Cerebellar nuclear complex (tissue), 1 donor: ENCODE data around the gene CFB.

Experiments used
- DNase-seq, 2 experiments: peaks; one replicate each; lab custom pipeline; 2025; lab: John Stamatoyannopoulos, UW

Gene CFB

DNA sequence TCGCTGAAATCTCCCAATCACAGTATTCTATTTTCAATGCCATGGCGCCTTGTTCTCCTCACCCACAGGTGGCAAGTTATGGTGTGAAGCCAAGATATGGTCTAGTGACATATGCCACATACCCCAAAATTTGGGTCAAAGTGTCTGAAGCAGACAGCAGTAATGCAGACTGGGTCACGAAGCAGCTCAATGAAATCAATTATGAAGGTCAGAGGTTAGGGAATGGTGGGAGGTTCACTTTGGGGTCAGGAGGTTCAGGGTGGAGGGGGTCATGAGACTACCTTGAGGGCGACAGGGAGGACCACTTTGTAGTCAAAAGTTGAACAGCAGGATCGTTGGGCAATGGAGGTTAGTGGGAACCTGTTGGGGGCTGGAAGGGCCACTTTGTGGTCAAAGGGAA lies 2.4 kb downstream of the CFB start:
- DNase-seq = no peak

DNA sequence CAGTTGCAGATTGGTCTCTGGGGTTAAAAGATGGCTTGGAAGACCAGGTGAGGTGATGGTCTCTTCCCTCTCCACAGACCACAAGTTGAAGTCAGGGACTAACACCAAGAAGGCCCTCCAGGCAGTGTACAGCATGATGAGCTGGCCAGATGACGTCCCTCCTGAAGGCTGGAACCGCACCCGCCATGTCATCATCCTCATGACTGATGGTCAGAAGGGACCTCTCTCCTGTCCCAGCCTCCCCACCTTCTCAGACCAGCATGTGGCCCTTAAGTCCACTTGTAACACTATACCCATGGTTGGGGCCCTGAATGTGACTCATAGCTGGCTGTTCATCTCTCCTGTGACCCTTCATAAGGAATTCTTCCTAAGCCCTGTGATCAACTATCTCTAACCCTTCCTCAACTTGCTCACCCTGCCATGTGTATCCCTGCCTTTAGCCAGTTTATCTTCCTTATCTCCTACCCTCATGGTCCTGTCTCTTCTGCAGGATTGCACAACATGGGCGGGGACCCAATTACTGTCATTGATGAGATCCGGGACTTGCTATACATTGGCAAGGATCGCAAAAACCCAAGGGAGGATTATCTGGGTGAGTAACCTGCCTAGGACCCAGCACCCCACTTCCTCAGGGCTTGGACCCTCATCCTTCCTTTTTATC lies 3.0 kb downstream of the CFB start:
- DNase-seq = no peak

DNA sequence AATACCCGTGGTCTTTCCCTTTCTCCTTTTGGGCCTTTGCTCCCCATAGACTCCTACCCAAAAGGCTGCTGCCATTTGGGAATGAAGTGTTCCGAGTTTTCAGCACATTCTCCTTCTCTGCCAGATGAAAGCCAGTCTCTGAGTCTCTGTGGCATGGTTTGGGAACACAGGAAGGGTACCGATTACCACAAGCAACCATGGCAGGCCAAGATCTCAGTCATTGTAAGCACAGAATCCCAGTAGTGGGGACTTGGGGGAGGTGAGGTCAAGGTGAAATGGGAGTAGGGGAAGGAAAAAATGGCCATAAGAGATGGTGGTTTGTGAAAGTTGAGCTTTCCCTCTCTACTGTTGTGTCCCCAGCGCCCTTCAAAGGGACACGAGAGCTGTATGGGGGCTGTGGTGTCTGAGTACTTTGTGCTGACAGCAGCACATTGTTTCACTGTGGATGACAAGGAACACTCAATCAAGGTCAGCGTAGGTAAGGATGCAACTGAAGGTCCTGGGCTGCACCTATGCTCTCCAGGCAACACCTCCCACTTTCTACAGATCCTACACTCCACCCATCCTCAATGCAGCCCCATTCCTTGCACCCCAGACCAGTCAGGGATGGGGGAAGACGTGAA lies 4.1 kb downstream of the CFB start:
- DNase-seq = no peak

- DNase-seq = no peak
These were observed 6.4 kb downstream of the CFB start for GRCh38 chr6:31952140-31952805.

GRCh38 chr6:31952890-31953289 lies 7.0 kb downstream of the CFB start:
- no peak for DNase-seq

GRCh38 chr6:31954511-31954910 lies 8.6 kb downstream of the CFB start:
- no peak for DNase-seq

DNA sequence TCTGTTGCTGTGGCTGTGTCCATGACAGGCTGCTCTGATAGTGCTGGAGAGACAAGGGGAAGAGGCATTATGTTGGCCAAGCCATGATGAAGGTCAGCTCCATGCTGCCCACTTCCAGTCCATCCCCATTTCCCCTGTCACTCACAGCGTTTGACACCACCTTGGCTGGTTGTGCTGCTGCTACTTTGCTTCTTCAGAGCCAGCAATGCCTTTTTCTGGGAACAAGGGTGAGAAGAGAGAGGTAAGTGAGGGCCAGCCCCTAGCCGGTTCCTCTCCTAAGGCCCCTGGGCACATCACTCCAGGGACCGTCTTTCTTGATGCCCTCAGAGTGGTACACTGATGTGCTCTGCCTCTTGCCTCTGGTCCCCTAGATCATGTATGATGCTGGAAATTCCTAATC lies 10.9 kb downstream of the CFB start:
- DNase-seq = no peak

DNA sequence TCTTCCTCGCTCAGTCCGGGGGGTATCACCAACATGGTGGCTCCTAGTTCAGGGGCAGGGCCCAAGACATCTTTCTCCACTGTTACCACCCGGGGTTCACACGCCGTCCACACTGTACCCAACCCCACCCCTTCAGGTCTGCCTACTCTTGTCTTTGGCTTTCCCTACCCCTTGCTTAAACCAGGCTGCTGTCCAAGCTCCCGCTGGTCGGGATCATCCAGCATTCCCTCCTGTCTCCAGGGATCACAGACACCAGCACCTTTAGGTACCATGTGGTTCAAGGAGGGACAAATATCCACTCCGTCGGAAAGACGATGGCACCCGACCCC lies 12.5 kb downstream of the CFB start:
- no peak for DNase-seq

DNA sequence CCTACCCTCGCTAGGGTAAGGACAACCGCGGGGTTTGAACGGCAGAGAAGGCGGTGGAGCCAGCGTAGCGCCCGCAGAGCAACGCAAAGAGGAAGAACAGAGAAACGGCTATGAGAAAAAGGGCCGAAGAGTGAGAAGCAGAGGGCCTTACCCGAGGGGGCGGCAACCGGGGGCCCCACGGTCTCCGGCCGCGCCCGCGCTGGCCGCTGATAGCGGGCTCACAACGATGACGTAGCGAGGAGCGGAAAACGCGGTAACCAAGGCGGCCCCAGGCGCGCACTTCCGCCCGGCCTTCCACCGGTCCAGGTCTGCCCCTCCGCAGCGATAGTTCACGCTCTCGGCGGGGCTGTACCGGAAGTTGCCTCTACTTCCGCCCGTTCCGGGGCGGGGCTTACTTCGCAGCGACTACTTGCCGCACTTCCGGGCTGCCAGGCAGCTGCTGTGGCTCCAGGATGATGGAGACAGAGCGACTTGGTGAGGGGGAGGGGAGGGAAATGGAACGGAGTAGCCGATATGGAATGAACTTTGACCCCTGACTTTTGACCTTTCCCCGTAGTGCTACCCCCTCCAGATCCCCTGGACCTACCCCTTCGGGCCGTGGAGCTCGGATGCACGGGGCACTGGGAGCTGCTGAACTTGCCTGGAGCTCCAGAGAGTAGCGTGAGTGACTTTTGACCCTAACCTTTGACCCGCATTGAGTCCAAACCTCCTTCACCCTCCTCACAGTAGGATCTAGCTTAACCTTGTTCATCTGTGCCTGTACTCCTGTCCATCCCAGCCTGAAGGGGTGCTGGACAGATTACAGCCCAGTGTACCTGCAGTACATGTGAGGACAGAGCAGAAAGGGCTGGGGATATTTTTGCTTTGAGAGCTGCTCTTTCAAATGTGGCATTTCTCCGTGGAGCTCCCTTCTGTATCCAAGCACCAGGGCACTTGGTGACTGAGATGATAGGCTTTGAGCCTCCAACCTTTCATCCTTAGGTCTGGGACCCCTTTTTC lies 13.1 kb downstream of the CFB start, which contains the start of the genes NELFE and SKIC2:
TSS of gene NELFE (minus strand) at position 231 of the 999 bp plus-strand sequence. CDS start 525 bp downstream, outside the sequence.
TSS of gene SKIC2 (plus strand) at position 435 of the 999 bp plus-strand sequence. CDS start at position 453, 18 bp downstream.
- peak; percentile 80 to 90 for DNase-seq

DNA sequence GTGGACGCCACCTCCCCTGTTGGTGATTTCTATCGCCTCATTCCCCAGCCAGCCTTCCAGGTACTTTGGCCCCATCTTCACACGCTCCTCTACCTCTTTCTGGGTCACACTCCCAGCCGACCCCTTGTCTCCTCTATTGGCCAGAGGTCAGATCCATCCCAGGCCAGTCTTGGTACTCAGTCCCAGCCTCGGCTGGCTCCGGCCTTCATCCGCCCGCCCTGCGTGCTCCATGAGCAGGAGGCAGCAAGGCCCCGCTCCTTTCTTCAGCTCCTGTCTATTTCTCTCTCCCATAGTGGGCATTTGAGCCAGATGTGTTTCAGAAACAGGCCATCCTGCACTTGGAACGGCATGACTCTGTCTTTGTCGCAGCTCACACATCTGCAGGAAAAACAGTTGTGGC lies 15.7 kb downstream of the CFB start:
- no peak for DNase-seq

DNA sequence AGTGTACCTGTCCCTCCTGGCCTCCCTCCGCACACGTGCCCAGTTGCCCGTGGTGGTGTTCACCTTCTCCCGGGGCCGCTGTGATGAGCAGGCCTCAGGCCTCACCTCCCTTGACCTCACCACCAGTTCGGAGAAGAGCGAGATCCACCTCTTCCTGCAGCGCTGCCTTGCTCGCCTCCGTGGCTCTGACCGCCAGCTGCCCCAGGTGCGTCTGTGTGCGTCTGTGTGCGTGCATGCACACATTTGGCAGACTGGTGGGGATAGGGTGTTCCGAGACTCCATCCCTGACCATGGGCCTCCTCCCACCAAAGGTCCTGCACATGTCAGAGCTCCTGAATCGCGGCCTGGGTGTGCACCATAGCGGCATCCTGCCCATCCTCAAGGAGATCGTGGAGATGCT lies 18.0 kb downstream of the CFB start:
- no peak for DNase-seq

DNA sequence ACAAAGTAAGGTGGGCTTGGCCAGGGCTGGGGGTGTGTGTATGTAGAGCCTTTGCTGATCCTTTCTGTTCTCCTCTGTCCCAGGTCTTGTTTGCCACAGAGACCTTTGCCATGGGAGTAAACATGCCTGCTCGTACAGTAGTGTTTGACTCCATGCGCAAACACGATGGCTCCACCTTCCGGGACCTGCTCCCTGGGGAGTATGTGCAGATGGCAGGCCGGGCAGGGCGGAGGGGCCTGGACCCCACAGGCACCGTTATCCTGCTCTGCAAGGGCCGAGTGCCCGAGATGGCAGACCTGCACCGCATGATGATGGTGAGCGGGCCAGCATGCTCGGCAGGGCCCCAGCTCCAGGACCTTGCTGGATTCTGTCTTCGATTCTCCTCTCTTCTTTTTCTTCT lies 19.8 kb downstream of the CFB start:
- no peak for DNase-seq

GRCh38 chr6:31966506-31966905 lies 20.6 kb downstream of the CFB start:
- DNase-seq = no peak

GRCh38 chr6:31966997-31967925 lies 21.4 kb downstream of the CFB start:
- no peak for DNase-seq

DNA sequence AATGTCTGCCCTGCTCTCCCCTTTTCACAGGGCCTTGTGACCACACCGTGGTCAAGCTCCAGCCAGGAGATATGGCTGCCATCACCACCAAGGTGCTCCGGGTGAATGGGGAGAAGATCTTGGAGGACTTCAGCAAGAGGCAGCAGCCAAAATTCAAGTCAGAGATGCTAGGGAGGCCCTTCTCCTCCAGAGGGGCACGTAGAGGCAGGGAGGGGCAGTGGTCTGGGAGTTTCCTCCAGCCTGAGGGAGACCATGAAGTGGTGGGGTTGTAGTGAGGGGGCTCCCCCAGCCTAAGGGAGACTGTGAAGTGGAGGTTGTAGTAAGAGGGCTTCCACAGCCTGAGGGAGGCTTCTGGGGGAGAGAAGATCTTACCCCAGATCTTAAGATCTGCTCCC lies 22.0 kb downstream of the CFB start:
- DNase-seq = no peak

GRCh38 chr6:31968326-31968725 lies 22.4 kb downstream of the CFB start:
- DNase-seq = no peak

DNA sequence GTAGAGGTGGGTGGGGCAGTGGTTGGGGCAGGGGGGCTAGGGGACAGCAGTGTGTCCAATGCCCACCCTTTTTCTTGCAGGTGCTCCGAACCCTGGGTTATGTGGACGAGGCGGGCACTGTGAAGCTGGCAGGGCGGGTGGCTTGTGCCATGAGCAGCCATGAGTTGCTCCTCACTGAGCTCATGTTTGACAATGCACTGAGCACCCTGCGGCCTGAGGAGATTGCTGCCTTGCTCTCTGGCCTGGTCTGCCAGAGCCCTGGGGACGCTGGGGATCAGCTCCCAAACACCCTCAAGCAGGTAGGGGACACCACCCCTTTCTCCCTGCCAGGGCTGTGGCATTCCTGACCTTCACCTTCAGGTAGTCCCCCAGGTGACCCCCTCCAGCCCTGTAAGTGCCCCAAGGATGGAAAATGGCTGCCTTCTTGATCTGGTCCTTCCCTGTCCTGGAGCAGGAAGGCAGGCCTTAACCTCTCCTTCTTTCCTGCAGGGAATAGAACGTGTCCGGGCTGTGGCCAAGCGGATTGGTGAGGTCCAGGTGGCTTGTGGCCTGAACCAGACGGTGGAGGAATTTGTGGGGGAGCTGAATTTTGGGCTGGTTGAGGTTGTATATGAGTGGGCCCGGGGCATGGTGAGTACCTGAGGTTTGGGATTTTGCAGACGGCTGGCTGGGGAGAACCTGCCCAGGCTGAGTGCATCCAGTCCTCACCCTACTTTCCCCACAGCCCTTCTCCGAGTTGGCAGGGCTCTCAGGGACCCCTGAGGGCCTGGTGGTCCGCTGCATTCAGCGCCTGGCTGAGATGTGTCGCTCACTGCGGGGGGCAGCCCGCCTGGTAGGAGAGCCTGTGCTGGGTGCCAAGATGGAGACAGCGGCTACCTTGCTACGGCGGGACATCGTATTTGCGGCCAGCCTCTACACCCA lies 23.2 kb downstream of the CFB start:
- no peak for DNase-seq

GRCh38 chr6:31969712-31970603 lies 24.1 kb downstream of the CFB start:
- DNase-seq = no peak
